Measurements from ENCODE around the gene SLC38A2.

Gene SLC38A2

DNA sequence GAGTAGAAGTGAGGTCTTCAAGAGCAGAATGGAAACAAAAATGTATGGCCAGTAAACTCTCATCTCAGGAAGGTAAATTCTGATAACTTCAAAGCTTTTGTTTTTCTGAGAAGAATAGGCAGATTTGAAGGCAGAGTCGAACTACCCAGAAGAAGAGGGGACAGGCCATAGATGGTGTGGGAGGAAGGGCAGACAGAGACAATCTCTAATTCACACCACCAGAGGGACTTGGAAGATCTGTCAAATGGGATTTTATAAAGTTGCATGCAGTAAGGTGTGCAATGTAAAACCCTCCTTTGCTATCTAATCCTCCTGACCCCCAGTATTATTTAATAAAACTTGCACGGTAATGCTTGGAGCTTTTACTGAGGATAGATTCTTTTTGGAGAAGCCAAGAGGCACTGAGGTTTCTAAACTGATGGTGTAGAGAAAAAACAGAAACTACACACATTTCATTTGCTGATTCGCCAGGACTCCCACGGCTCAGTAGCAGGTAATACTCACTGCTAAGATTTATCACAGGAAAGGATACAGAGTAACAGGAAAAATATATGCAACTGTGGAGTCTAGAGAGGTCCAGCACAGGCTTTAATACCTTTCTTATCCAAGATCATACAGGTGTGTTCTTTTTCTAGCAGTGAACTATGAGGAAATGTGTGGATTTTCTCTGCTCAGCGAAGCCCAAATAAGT, 18.3 kb downstream of the SLC38A2 start:
- Histone ChIP-seq H3K4me3 (ENCODE audit: low read depth, low read length) (no peak overlapping the region), H3K9me3 (ENCODE audit: control insufficient read depth, low read length) (no peaks in the 10 kb centered on the region), H3K79me2 (no peaks in the 10 kb centered on the region), H2AFZ (peak overlapping the region; percentile 14), H3K4me2 (ENCODE audit: low read length) (no peak overlapping the region), H3K4me1 (peaks cover 2% of the 10 kb centered on the region), H3K27ac (no peak overlapping the region), H3K9ac (no peak overlapping the region), H3K36me3 (ENCODE audit: control insufficient read depth, insufficient read depth, low read length) (no peaks in the 10 kb centered on the region), H3K27me3 (ENCODE audit: control insufficient read depth, insufficient read depth, low read length) (no peaks in the 10 kb centered on the region)
- TF ChIP-seq, protein P1, sequence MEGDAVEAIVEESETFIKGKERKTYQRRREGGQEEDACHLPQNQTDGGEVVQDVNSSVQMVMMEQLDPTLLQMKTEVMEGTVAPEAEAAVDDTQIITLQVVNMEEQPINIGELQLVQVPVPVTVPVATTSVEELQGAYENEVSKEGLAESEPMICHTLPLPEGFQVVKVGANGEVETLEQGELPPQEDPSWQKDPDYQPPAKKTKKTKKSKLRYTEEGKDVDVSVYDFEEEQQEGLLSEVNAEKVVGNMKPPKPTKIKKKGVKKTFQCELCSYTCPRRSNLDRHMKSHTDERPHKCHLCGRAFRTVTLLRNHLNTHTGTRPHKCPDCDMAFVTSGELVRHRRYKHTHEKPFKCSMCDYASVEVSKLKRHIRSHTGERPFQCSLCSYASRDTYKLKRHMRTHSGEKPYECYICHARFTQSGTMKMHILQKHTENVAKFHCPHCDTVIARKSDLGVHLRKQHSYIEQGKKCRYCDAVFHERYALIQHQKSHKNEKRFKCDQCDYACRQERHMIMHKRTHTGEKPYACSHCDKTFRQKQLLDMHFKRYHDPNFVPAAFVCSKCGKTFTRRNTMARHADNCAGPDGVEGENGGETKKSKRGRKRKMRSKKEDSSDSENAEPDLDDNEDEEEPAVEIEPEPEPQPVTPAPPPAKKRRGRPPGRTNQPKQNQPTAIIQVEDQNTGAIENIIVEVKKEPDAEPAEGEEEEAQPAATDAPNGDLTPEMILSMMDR (IDR thresholded peaks at IDR 0.05), result no peak

DNA sequence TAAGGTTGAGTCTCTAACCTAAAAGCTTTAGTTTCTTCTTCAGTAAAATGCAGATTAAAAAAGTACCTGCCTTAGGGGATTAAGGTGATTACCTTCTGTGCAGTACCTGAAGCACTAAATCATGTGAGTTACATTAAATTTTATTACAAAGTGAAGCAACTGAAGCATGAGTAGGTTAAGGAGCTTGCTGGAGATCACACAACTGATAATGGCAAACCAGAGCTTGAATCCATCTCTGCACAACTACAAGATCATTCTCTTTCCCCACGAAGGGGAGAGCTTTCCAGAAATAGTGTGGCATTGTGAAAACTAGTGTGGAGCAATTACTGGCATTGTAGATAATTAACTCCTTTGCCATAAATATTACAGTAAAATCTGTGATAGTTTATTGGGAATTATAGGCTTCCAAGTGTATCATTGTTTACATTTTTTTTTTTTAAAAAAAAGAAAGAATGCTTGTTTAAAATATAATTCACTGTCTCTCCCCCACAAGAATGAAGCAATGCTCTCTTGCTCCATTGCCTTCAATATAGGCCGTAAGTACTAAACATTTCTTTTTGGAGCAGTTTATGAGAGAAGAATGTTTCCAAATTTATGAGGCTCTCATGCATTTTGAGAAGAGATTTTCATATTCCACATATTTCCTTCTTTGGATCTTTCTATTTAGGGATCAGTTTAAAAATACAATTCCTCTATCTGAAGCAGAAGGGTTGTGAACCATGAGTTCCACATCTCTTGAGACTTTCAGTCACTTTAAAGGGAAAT, 20.5 kb downstream of the SLC38A2 start:
- H3K36me3 ChIP-seq (ENCODE audit: control insufficient read depth, insufficient read depth, low read length), result no peaks in the 10 kb centered on the region
- H3K9me3 ChIP-seq (ENCODE audit: control insufficient read depth, low read length), result no peaks in the 10 kb centered on the region
- H3K79me2 ChIP-seq, result no peaks in the 10 kb centered on the region
- H3K27me3 ChIP-seq (ENCODE audit: control insufficient read depth, insufficient read depth, low read length), result no peaks in the 10 kb centered on the region
- no peak overlapping the region for H3K4me2 ChIP-seq (ENCODE audit: low read length)
- TF ChIP-seq, protein P1 (IDR thresholded peaks at IDR 0.05), result no peak
- H2AFZ ChIP-seq, result peak overlapping the region; percentile 30
- H3K9ac ChIP-seq, result no peak overlapping the region
- H3K4me3 ChIP-seq (ENCODE audit: low read depth, low read length), result no peak overlapping the region
- peaks cover 2% of the 10 kb centered on the region for H3K4me1 ChIP-seq
- H3K27ac ChIP-seq, result peak overlapping the region; percentile 8

- TF ChIP-seq, protein P1 (IDR thresholded peaks at IDR 0.05), result no peak
- H3K9me3 ChIP-seq (ENCODE audit: control insufficient read depth, low read length), result no peaks in the 10 kb centered on the region
These were observed 21.4 kb downstream of the SLC38A2 start for GRCh38 chr12:46351138-46351537.

DNA sequence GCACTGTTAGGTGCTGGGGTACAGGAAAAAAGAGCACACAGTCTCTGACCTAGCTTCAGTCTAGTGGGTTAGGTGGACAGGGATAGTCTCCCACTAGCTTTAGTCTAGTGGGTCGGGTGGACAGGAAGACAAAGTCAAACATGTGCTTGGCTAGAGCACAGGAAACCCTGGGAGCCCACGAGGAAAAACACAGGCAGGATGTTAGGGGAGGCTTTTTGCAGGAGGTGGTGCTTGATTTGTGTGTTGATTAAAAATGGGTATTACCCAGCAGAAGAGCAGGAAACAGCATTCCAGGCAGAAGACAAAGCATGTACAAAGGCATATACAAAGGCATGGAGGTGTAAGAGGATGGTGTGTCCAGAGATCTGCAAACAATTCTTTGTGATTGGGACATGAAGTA, 23.3 kb downstream of the SLC38A2 start:
- H3K9me3 ChIP-seq (ENCODE audit: control insufficient read depth, low read length), result no peaks in the 10 kb centered on the region
- H3K27ac ChIP-seq, result no peak overlapping the region
- H3K27me3 ChIP-seq (ENCODE audit: control insufficient read depth, insufficient read depth, low read length), result no peaks in the 10 kb centered on the region
- H3K79me2 ChIP-seq, result no peaks in the 10 kb centered on the region
- H3K4me3 ChIP-seq (ENCODE audit: low read depth, low read length), result no peak overlapping the region
- H3K4me1 ChIP-seq, result peaks cover 2% of the 10 kb centered on the region
- H3K4me2 ChIP-seq (ENCODE audit: low read length), result no peak overlapping the region
- no peak overlapping the region for H2AFZ ChIP-seq
- TF ChIP-seq, protein P1 (IDR thresholded peaks at IDR 0.05), result no peak
- H3K36me3 ChIP-seq (ENCODE audit: control insufficient read depth, insufficient read depth, low read length), result no peaks in the 10 kb centered on the region
- no peak overlapping the region for H3K9ac ChIP-seq

More at GRCh38 chr12:46351138-46351537, 21.4 kb downstream of the SLC38A2 start:
- no peaks in the 10 kb centered on the region for H3K27me3 ChIP-seq (ENCODE audit: control insufficient read depth, insufficient read depth, low read length)
- H3K79me2 ChIP-seq, result no peaks in the 10 kb centered on the region
- no peak overlapping the region for H3K9ac ChIP-seq
- no peak overlapping the region for H3K27ac ChIP-seq
- no peaks in the 10 kb centered on the region for H3K36me3 ChIP-seq (ENCODE audit: control insufficient read depth, insufficient read depth, low read length)
- H2AFZ ChIP-seq, result no peak overlapping the region
- no peak overlapping the region for H3K4me3 ChIP-seq (ENCODE audit: low read depth, low read length)
- H3K4me2 ChIP-seq (ENCODE audit: low read length), result no peak overlapping the region
- H3K4me1 ChIP-seq, result peaks cover 2% of the 10 kb centered on the region
